ENCODE results near the gene SMC1B.

DNA sequence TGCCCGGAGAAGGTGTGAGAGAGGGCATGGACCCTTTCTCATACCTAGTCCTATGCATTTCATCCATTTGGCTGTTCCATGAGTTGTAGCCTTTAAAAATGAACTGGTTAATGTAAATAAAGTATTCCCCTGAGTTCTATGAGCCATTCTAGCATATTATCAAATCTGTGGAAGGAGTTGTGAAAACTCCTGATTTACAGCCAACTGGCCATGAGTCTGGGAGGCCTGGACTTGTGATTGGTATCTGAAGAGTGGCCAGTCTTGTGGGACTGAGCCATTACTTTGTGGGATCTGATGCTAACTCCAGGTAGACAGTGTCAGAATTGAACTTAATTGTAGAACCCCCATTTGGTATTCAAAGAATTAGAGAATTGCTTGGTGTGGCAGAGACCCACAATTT is 55.3 kb downstream of the SMC1B start:
- TF ChIP-seq, protein P1, sequence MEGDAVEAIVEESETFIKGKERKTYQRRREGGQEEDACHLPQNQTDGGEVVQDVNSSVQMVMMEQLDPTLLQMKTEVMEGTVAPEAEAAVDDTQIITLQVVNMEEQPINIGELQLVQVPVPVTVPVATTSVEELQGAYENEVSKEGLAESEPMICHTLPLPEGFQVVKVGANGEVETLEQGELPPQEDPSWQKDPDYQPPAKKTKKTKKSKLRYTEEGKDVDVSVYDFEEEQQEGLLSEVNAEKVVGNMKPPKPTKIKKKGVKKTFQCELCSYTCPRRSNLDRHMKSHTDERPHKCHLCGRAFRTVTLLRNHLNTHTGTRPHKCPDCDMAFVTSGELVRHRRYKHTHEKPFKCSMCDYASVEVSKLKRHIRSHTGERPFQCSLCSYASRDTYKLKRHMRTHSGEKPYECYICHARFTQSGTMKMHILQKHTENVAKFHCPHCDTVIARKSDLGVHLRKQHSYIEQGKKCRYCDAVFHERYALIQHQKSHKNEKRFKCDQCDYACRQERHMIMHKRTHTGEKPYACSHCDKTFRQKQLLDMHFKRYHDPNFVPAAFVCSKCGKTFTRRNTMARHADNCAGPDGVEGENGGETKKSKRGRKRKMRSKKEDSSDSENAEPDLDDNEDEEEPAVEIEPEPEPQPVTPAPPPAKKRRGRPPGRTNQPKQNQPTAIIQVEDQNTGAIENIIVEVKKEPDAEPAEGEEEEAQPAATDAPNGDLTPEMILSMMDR (IDR thresholded peaks at IDR 0.05 in 8 of 11, conservative IDR thresholded peaks at IDR 0.05 in 3 of 11) = no peak
- TF ChIP-seq POLR2A (IDR thresholded peaks at IDR 0.05) = no peak
- TF ChIP-seq POLR2AphosphoS5 (IDR thresholded peaks at IDR 0.05) = no peak

All from spleen (tissue), 7 donors.